Tibial nerve (tissue), 4 donors: ENCODE data around the gene SLC35F3.

ENCODE experiments used
- EP300 ChIP-seq, 2 donors: sonication (generic); formaldehyde crosslinking; IDR thresholded peaks; one replicate each; pipeline ENCODE4 v1.6.1; 2017; ENCODE audit warnings: antibody characterized with exemption in 2 of 2, mild to moderate bottlenecking in 1 of 2
- TF ChIP-seq, protein P1 (sequence below), 5 experiments: fragments of 200-600 bp in 3 of 5; fragments of 450-650 bp in 2 of 5; sonication (generic) in 3 of 5; IDR thresholded peaks; one replicate each; pipeline ENCODE4 v1.5.1; 2016 to 2019; ENCODE audit warnings: antibody characterized with exemption in 5 of 5, mild to moderate bottlenecking in 3 of 5, moderate library complexity in 2 of 5

DNA sequence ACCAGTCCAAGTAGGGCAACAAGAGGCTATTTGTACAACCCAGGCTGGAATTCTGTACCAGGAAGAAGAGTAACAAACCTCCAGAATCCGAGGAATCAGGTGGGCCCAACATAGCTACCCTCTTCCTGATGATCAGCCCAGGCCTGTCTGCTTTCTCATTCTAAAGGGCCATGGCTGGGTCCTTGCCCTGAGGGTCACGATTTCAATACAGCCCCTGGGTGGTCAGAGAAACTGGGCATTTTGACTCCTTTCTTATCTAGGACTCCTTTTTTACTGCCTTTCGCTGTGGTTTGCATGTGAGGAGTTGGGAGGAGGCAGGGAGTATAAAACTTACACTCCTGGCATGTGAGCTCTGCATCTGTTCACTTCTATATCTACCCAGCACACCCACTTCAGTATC, 303.9 kb downstream of the SLC35F3 start:
- no peak for TF ChIP-seq EP300 (IDR thresholded peaks at IDR 0.05)
- TF ChIP-seq, protein P1, sequence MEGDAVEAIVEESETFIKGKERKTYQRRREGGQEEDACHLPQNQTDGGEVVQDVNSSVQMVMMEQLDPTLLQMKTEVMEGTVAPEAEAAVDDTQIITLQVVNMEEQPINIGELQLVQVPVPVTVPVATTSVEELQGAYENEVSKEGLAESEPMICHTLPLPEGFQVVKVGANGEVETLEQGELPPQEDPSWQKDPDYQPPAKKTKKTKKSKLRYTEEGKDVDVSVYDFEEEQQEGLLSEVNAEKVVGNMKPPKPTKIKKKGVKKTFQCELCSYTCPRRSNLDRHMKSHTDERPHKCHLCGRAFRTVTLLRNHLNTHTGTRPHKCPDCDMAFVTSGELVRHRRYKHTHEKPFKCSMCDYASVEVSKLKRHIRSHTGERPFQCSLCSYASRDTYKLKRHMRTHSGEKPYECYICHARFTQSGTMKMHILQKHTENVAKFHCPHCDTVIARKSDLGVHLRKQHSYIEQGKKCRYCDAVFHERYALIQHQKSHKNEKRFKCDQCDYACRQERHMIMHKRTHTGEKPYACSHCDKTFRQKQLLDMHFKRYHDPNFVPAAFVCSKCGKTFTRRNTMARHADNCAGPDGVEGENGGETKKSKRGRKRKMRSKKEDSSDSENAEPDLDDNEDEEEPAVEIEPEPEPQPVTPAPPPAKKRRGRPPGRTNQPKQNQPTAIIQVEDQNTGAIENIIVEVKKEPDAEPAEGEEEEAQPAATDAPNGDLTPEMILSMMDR (IDR thresholded peaks at IDR 0.05): no peak
